ENCODE results near the gene SUPT7L. TPM values are rescaled to one million over a fixed set of nuclear protein-coding genes. Genes with fewer than 3 reads are reported as not detected.

The SUPT7L gene
- total and polyA plus RNA-seq, 2 of the 13 experiments (the other 11 are each of a cell fraction or from before 2014, with no cell fraction given) = 32.9 to 77.5 TPM

DNA sequence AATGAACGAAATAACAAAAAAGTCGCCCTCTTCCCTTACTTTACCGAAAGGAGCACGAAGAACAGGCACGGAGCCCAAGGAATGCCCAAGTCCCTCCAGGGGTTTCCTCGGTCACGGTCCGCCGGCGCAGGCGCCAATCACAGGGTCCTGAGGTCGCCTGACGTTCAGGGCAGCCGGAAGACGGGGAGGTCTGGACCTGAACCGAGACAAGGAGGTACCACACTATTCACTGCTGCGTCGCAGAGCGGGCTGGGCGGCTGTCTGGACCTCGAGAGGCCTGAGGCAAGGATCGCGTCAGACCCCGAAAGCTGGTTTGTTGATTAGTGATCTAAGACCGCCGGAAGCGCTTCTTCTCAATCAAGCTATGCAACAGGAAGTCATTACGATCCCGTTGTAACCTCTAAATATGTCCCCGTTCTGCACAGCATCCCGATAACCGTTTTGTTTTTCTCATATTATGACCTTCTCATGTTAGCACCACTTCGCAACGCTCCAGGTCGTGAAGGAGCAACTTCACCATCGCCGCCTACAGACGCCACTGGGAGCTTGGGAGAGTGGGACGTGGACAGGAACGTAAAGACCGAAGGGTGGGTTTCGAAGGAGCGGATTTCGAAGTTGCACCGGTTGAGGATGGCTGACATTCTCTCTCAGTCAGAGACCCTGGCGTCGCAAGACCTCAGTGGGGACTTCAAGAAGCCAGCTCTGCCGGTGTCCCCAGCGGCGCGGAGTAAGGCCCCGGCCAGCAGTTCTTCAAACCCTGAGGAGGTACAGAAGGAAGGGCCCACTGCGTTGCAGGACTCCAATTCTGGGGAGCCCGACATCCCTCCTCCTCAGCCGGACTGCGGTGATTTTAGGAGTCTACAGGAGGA, at the start of gene SUPT7L, which contains the start of gene SLC4A1AP (continued):
- TF ChIP-seq JUNB (CRISPR knock-in tag; IDR thresholded peaks at IDR 0.05; ENCODE audit: borderline replicate concordance) = no peak; the same call in 1 of the 2 replicates
- peak; percentile 79; the same call in 1 of the 2 replicates for TF ChIP-seq NAIF1 (CRISPR knock-in tag; IDR thresholded peaks at IDR 0.05; ENCODE audit: borderline replicate concordance)
- TF ChIP-seq, protein P1, sequence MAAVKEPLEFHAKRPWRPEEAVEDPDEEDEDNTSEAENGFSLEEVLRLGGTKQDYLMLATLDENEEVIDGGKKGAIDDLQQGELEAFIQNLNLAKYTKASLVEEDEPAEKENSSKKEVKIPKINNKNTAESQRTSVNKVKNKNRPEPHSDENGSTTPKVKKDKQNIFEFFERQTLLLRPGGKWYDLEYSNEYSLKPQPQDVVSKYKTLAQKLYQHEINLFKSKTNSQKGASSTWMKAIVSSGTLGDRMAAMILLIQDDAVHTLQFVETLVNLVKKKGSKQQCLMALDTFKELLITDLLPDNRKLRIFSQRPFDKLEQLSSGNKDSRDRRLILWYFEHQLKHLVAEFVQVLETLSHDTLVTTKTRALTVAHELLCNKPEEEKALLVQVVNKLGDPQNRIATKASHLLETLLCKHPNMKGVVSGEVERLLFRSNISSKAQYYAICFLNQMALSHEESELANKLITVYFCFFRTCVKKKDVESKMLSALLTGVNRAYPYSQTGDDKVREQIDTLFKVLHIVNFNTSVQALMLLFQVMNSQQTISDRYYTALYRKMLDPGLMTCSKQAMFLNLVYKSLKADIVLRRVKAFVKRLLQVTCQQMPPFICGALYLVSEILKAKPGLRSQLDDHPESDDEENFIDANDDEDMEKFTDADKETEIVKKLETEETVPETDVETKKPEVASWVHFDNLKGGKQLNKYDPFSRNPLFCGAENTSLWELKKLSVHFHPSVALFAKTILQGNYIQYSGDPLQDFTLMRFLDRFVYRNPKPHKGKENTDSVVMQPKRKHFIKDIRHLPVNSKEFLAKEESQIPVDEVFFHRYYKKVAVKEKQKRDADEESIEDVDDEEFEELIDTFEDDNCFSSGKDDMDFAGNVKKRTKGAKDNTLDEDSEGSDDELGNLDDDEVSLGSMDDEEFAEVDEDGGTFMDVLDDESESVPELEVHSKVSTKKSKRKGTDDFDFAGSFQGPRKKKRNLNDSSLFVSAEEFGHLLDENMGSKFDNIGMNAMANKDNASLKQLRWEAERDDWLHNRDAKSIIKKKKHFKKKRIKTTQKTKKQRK (IDR thresholded peaks at IDR 0.05; ENCODE audit: low read length) = no peak
- TF ChIP-seq ZNF451 (CRISPR knock-in tag; IDR thresholded peaks at IDR 0.05) = no peak; the same call in 1 of the 2 replicates
- peak; percentile 67 for TF ChIP-seq ZNF768 (CRISPR knock-in tag; IDR thresholded peaks at IDR 0.05)
- TF ChIP-seq DNMT1 (CRISPR knock-in tag; IDR thresholded peaks at IDR 0.05) = peak; percentile 55; the same call in 1 of the 2 replicates
- TF ChIP-seq MED8 (CRISPR knock-in tag; IDR thresholded peaks at IDR 0.05; ENCODE audit: insufficient replicate concordance) = peak; percentile 79
- no peak for TF ChIP-seq SMARCC2 (IDR thresholded peaks at IDR 0.05)
- no peak for TF ChIP-seq ZNF713 (CRISPR knock-in tag; IDR thresholded peaks at IDR 0.05)
- TF ChIP-seq ZNF124 (CRISPR knock-in tag; IDR thresholded peaks at IDR 0.05) = peak; percentile 87; the same call in 1 of the 2 replicates
- TF ChIP-seq GLI4 (CRISPR knock-in tag; IDR thresholded peaks at IDR 0.05; ENCODE audit: borderline replicate concordance) = peak; percentile 94; the same call in 1 of the 2 replicates
- TF ChIP-seq HOXA5 (CRISPR knock-in tag; IDR thresholded peaks at IDR 0.05) = peak; percentile 95
- TF ChIP-seq ZBTB2 (CRISPR knock-in tag; IDR thresholded peaks at IDR 0.05; ENCODE audit: low read depth) = no peak
- TF ChIP-seq, protein P2, sequence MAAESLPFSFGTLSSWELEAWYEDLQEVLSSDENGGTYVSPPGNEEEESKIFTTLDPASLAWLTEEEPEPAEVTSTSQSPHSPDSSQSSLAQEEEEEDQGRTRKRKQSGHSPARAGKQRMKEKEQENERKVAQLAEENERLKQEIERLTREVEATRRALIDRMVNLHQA (CRISPR knock-in tag; IDR thresholded peaks at IDR 0.05) = no peak
- TF ChIP-seq GRHL1 (CRISPR knock-in tag; conservative IDR thresholded peaks at IDR 0.05) = no peak
- TF ChIP-seq ZNF510 (CRISPR knock-in tag; IDR thresholded peaks at IDR 0.05; ENCODE audit: low read depth) = no peak
- TF ChIP-seq TIGD3 (CRISPR knock-in tag; IDR thresholded peaks at IDR 0.05; ENCODE audit: borderline replicate concordance) = peak; percentile 29
- TF ChIP-seq ATRX (CRISPR knock-in tag; IDR thresholded peaks at IDR 0.05; ENCODE audit: borderline replicate concordance) = no peak
- TF ChIP-seq, protein P3, sequence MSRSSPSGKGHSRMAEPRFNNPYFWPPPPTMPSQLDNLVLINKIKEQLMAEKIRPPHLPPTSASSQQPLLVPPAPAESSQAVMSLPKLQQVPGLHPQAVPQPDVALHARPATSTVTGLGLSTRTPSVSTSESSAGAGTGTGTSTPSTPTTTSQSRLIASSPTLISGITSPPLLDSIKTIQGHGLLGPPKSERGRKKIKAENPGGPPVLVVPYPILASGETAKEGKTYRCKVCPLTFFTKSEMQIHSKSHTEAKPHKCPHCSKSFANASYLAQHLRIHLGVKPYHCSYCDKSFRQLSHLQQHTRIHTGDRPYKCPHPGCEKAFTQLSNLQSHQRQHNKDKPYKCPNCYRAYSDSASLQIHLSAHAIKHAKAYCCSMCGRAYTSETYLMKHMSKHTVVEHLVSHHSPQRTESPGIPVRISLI (CRISPR knock-in tag; IDR thresholded peaks at IDR 0.05; ENCODE audit: borderline replicate concordance) = peak; percentile 59
